Naive thymus-derived CD4-positive, alpha-beta T cell (primary cell): ENCODE data around the gene CCDC82. TPM values are rescaled to one million over a fixed set of nuclear protein-coding genes. Genes with fewer than 3 reads are reported as not detected.

Source experiments
- ATAC-seq: fragments of 150-1000 bp; cut with Tn5 transposase; 2 replicates; pipeline ENCODE4 v1.10.0; 2021; ENCODE audit warnings: mild to moderate bottlenecking, moderate library complexity
- CTCF ChIA-PET: fragments of 350-600 bp; sonication (Branson Sonifier 250); formaldehyde crosslinking; loops from one replicate; lab custom pipeline; 2021; ENCODE audit warnings: antibody characterized with exemption; lab: Charles Lee
- POLR2A ChIA-PET: fragments of 350-600 bp; sonication (Branson Sonifier 250); formaldehyde crosslinking; loops from one replicate; lab custom pipeline; 2021; ENCODE audit warnings: antibody characterized with exemption, inconsistent platforms; lab: Charles Lee
- DNase-seq, 9 donors: peaks; one replicate each; pipeline versions ENCODE4 v3.0.0 to v3.0.0-alpha.2; 2020 to 2022; ENCODE audit warnings: mixed read lengths in 1 of 9
- H3K27ac ChIP-seq: one replicate; pipeline ENCODE4 v1.7.0; 2013; ENCODE audit warnings: mild to moderate bottlenecking, low read depth, low read length, moderate library complexity
- H3K27me3 ChIP-seq, 2 donors: one replicate each; pipeline ENCODE4 v1.7.0; 2013; ENCODE audit warnings: low read length in 2 of 2, mild to moderate bottlenecking in 2 of 2, moderate library complexity in 2 of 2; ENCODE audit not compliant: control insufficient read depth in 2 of 2, insufficient read depth in 2 of 2
- H3K36me3 ChIP-seq, 3 experiments: 1 replicate in 2 of 3; 2 replicates in 1 of 3; pipeline ENCODE4 v1.7.0; 2013; ENCODE audit warnings: low read length in 3 of 3, mild to moderate bottlenecking in 3 of 3, moderate library complexity in 1 of 3; ENCODE audit not compliant: insufficient read depth in 3 of 3, control insufficient read depth in 2 of 3
- H3K4me1 ChIP-seq, 2 donors: one replicate each; pipeline ENCODE4 v1.7.0; 2013; ENCODE audit warnings: low read length in 2 of 2, mild to moderate bottlenecking in 2 of 2, moderate library complexity in 1 of 2; ENCODE audit not compliant: control insufficient read depth in 2 of 2, insufficient read depth in 2 of 2
- H3K4me3 ChIP-seq: 2 replicates; pipeline ENCODE4 v1.7.0; 2013; ENCODE audit warnings: mild to moderate bottlenecking, low read length
- H3K9me3 ChIP-seq, 3 experiments: 1 replicate in 2 of 3; 2 replicates in 1 of 3; pipeline ENCODE4 v1.7.0; 2013; ENCODE audit warnings: low read length in 3 of 3; ENCODE audit not compliant: control insufficient read depth in 2 of 3
- H3K27ac Mint-ChIP-seq, 9 donors: one replicate each; pipeline ENCODE4 v1.8.0; 2020 to 2022; ENCODE audit warnings: mixed read lengths in 9 of 9, mild to moderate bottlenecking in 8 of 9, moderate library complexity in 5 of 9, inconsistent platforms in 2 of 9
- H3K27me3 Mint-ChIP-seq, 5 donors: one replicate each; pipeline ENCODE4 v1.8.0; 2021 to 2022; ENCODE audit warnings: mixed read lengths in 5 of 5, mild to moderate bottlenecking in 1 of 5
- H3K36me3 Mint-ChIP-seq, 5 donors: one replicate each; pipeline ENCODE4 v1.8.0; 2020 to 2022; ENCODE audit warnings: mixed read lengths in 5 of 5, mild to moderate bottlenecking in 3 of 5, inconsistent platforms in 1 of 5
- H3K4me1 Mint-ChIP-seq, 7 donors: one replicate each; pipeline ENCODE4 v1.8.0; 2020 to 2022; ENCODE audit warnings: mixed read lengths in 7 of 7, mild to moderate bottlenecking in 3 of 7, inconsistent platforms in 1 of 7
- H3K4me3 Mint-ChIP-seq, 10 donors: one replicate each; pipeline ENCODE4 v1.8.0; 2020 to 2022; ENCODE audit warnings: mild to moderate bottlenecking in 10 of 10, mixed read lengths in 10 of 10, moderate library complexity in 6 of 10, inconsistent platforms in 2 of 10
- H3K9me3 Mint-ChIP-seq, 11 donors: one replicate each; pipeline ENCODE4 v1.8.0; 2020 to 2022; ENCODE audit warnings: mixed read lengths in 11 of 11, mild to moderate bottlenecking in 4 of 11, inconsistent platforms in 1 of 11, moderate library complexity in 1 of 11
- intact Hi-C, 2 donors: fragments of 100-400 bp; cut with micrococcal nuclease; formaldehyde crosslinking; loops; one replicate each; pipeline ENCODE4 v1.15.1; 2023
- polyA plus RNA-seq, 2 donors: library from polyadenylated mRNA; unstranded; fragments of 300-500 nt; fragmentation: Illumina TruSeq; gene quantifications; one replicate each; pipeline ENCODE4 v1.2.3, GENCODE V29; 2021
- total RNA-seq, 6 experiments: library from RNA in 5 of 6; stranded (reverse) in 5 of 6; gene quantifications; 1 replicate in 5 of 6; 2 replicates in 1 of 6; pipeline ENCODE4 v1.2.3 and lab custom pipeline; 2021 to 2026

Gene CCDC82
- total and polyA plus RNA-seq, 7 experiments from 2014 or later, result 21.9 to 46.2 (median 32.0) TPM

DNA sequence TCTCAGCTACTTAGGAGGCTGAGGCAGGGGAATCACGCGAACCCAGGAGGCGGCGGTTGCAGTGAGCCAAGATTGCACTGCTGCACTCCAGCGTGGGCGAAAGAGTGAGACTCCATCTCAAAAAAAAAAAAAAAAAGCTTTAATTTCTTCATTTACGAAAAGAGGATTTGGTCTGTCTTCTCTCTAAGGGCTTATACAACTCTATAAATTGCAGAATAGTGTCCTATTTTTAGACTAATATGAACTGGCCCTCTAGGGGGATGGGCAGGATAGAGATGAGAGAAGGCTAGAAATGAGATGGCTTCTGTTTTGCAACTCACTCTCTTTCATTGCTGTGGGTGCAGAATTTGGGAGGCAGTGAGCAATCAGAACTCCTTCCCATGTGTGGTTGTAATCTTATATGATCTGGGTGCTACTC lies 58.0 kb downstream of the CCDC82 start:
- H3K4me1 ChIP-seq, result peaks cover 6 to 76% of the 10 kb centered on the region in 2 donors
- H3K27ac ChIP-seq, result no peak overlapping the region
- intact Hi-C loops, result loop anchor here in 1 of 2 donors (1.0 kb wide), 1 partner anchor 10 kb away; no protein-coding TSS in a partner anchor
- peak overlapping the region in 9 of 10 donors; percentile 33 to 96 (median 57) for H3K4me3 Mint-ChIP-seq
- no peaks in the 10 kb centered on the region for H3K9me3 ChIP-seq
- peaks cover 0 to 3% (median 0%) of the 10 kb centered on the region in 11 donors for H3K9me3 Mint-ChIP-seq
- ChIA-PET CTCF (interaction anchor here (0.6 to 1.9 kb wide), 5 partner anchors 10 to 1005 kb away, joined by 3 to 8 read pairs (median 3); partner anchors contain the start of gene MAML2), POLR2A (interaction anchor here (0.7 to 1.1 kb wide), 5 partner anchors 12 to 216 kb away, joined by 3 to 4 read pairs (median 3); no protein-coding TSS in a partner anchor)
- DNase-seq (no peak), ATAC-seq (peak; percentile 71)
- H3K4me1 Mint-ChIP-seq, result peaks cover 65 to 99% (median 86%) of the 10 kb centered on the region in 7 donors
- no peak overlapping the region for H3K4me3 ChIP-seq
- peak overlapping the region; percentile 18 to 93 (median 63) for H3K27ac Mint-ChIP-seq
- no peaks in the 10 kb centered on the region for H3K27me3 Mint-ChIP-seq
- H3K36me3 Mint-ChIP-seq, result peaks cover 0 to 55% (median 41%) of the 10 kb centered on the region in 5 donors
- peaks cover 0 to 4% (median 0%) of the 10 kb centered on the region in 3 experiments for H3K36me3 ChIP-seq
- no peaks in the 10 kb centered on the region for H3K27me3 ChIP-seq

DNA sequence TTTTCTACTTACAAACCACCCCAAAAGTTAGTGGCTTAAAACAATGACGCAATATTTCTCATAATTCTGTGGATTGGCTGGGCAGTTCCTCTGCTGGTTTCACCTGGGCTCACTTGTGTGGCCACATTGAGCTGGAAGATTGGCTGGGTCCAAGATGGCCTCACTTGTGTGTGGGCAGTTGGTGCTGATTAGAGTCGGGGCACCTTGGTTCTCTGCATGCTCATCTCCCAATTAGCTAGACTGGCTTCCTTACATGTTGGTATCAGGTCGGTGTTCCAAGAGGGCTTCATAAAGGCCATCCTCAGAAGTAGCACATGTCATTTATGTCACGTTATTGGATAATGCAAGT lies 59.2 kb downstream of the CCDC82 start:
- POLR2A ChIA-PET, result interaction anchor here (0.9 to 1.3 kb wide), 4 partner anchors 12 to 115 kb away, joined by 3 read pairs; partner anchors contain the start of gene MAML2
- Histone ChIP-seq H3K4me1 (peaks cover 0 to 73% of the 10 kb centered on the region in 2 donors), H3K4me3 (no peak overlapping the region), H3K36me3 (peaks cover 0 to 4% (median 0%) of the 10 kb centered on the region in 3 experiments), H3K27me3 (no peaks in the 10 kb centered on the region), H3K9me3 (no peaks in the 10 kb centered on the region), H3K27ac (no peak overlapping the region)
- Mint-ChIP-seq H3K27ac (peak overlapping the region in 8 of 9 donors; percentile 22 to 85 (median 54)), H3K9me3 (no peaks in the 10 kb centered on the region), H3K4me1 (peaks cover 65 to 99% (median 84%) of the 10 kb centered on the region in 7 donors), H3K4me3 (peak overlapping the region in 8 of 10 donors; percentile 29 to 96 (median 50)), H3K27me3 (no peaks in the 10 kb centered on the region), H3K36me3 (peaks cover 0 to 59% (median 43%) of the 10 kb centered on the region in 5 donors)
- CTCF ChIA-PET, result interaction anchor here (0.6 to 1.1 kb wide), 3 partner anchors 9 to 13 kb away, joined by 3 to 4 read pairs (median 3); partner anchors contain the start of gene MAML2
- ATAC-seq (no peak), DNase-seq (no peak)
- intact Hi-C loops, result loop anchor here in 1 of 2 donors (1.0 kb wide), 1 partner anchor 8 kb away; no protein-coding TSS in a partner anchor

DNA sequence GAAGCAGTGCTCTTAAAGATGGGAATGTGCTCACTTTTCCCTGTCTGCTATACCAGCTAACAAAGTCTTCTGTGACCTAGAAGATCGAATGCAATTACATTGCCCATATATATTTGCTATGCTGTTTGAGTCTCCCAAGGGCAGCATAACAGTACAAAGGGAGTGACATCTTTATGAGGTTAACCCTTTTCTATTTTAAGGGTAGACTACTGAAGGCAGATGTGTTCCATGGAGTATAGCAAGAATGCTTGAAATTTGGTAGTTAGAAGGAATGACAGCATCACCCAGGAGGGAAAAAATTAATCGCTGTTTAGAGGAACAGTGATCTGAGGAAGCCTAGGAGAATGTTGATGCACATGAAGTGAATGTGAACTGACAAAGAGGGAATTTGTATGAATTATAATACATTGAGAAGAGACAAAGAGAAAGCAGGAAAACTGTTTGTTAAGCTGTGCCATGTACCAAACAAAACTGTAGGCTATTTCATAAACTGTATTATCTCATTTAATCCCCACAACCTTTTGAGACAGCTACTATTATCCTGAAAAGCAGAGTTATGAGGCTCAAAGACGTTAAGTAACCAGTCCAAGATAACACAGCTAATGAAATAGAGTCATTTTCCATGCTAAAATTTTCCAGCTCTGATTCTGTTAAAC lies 59.7 kb downstream of the CCDC82 start:
- Mint-ChIP-seq H3K27ac (peak overlapping the region; percentile 0 to 88 (median 58)), H3K4me1 (peaks cover 65 to 99% (median 84%) of the 10 kb centered on the region in 7 donors), H3K9me3 (no peaks in the 10 kb centered on the region), H3K27me3 (no peaks in the 10 kb centered on the region), H3K36me3 (peaks cover 0 to 57% (median 42%) of the 10 kb centered on the region in 5 donors), H3K4me3 (peak overlapping the region in 6 of 10 donors; percentile 32 to 96 (median 47))
- no peaks in the 10 kb centered on the region for H3K27me3 ChIP-seq
- H3K27ac ChIP-seq, result no peak overlapping the region
- ChIA-PET CTCF (interaction anchor here (0.6 to 1.1 kb wide), 3 partner anchors 10 to 13 kb away, joined by 3 to 4 read pairs (median 3); partner anchors contain the start of gene MAML2), POLR2A (interaction anchor here (0.9 to 1.3 kb wide), 4 partner anchors 11 to 114 kb away, joined by 3 read pairs; partner anchors contain the start of gene MAML2)
- peaks cover 0 to 4% (median 0%) of the 10 kb centered on the region in 3 experiments for H3K36me3 ChIP-seq
- H3K4me1 ChIP-seq, result peaks cover 0 to 69% of the 10 kb centered on the region in 2 donors
- H3K4me3 ChIP-seq, result no peak overlapping the region
- no peaks in the 10 kb centered on the region for H3K9me3 ChIP-seq
- ATAC-seq (no peak), DNase-seq (no peak)
- intact Hi-C loops, result loop anchor here in 1 of 2 donors (1.0 kb wide), 1 partner anchor 8 kb away; no protein-coding TSS in a partner anchor

DNA sequence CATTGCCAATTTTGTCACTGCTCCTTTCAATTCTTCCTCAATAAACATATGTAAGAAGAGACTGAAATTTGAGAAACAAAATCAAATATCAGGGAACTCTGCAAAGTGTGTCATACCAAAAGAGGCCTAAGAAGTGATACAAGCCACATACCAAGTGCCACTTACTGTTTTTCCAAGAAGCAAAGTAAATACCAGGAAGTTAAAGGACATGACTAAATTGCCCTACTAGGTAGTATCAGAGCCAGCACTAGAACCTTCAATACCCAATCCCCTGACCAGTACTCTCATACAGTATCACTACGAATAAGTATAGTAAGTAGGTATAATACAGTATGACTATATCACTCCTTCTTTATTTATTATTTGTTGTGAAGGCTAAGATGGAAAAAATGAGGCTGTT lies 60.3 kb downstream of the CCDC82 start:
- Histone ChIP-seq H3K36me3 (no peaks in the 10 kb centered on the region), H3K27me3 (no peaks in the 10 kb centered on the region), H3K4me3 (no peak overlapping the region), H3K4me1 (peaks cover 0 to 68% of the 10 kb centered on the region in 2 donors), H3K9me3 (no peaks in the 10 kb centered on the region), H3K27ac (no peak overlapping the region)
- Mint-ChIP-seq H3K9me3 (no peaks in the 10 kb centered on the region), H3K27me3 (no peaks in the 10 kb centered on the region), H3K4me3 (peak overlapping the region in 6 of 10 donors; percentile 7 to 96 (median 46)), H3K27ac (peak overlapping the region; percentile 41 to 88 (median 58)), H3K4me1 (peaks cover 63 to 99% (median 84%) of the 10 kb centered on the region in 7 donors), H3K36me3 (peaks cover 0 to 57% (median 36%) of the 10 kb centered on the region in 5 donors)
- ChIA-PET CTCF (no interaction called here), POLR2A (interaction anchor here (1.0 kb wide), 2 partner anchors 13 to 22 kb away, joined by 3 read pairs; partner anchors contain the start of gene MAML2)
- intact Hi-C loops, result no loop called here
- no peak for ATAC-seq
- DNase-seq, result no peak

DNA sequence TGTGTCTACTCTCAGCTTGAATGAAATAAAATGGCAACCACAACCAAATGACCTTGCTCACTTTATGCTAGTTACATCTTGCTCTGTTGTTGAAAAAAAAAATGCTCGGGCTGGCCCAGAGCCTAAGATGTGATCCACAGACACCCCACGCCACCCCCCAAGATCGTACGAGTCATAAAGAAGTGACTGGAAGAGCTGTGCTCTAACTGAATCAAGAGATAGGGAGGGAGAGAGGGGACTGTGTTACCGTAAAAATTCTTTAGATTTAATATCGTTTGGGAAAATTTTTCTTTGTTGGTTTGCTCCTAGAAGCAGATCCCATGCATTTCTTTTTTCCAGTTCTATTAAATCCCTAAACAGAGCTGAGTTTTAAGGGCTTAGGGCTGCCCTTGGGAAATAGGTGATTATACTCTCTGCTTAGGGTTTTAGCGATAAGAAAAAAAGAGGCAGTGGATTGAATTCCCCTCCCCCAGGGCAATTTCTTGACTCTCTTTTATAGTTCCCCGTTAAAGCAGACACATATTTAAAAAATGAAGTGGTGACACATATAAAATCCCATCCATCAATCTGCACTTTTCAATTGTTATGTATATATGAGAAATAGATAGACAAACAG lies 61.2 kb downstream of the CCDC82 start:
- H3K27ac Mint-ChIP-seq, result peak overlapping the region in 6 of 9 donors; percentile 32 to 83 (median 66)

DNA sequence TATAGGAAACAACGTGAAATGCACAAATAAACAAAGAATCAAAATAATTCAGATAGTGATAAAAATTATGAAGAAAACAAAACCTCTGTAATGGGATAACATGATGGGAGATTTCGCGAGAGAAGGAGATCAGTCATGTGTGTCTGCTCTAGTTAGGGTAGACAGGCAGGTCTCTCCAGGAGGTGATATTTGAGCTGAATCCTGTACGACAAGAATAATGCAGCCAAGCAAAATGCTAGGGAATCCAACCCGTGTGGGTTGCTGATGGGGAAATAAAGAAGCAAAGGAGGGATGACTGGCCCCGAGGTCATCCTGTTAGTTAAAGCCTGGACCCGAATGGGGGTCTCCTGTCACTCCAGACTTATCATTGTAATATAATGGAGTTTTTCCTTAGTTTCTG lies 62.8 kb downstream of the CCDC82 start:
- H3K36me3 Mint-ChIP-seq, result peaks cover 9 to 71% (median 49%) of the 10 kb centered on the region in 5 donors
- no peaks in the 10 kb centered on the region for H3K36me3 ChIP-seq

More for the DNA sequence above, 61.2 kb downstream of the CCDC82 start:
- Mint-ChIP-seq H3K27me3 (no peaks in the 10 kb centered on the region), H3K4me3 (peak overlapping the region in 4 of 10 donors; percentile 1 to 96 (median 27)), H3K4me1 (peaks cover 59 to 99% (median 84%) of the 10 kb centered on the region in 7 donors), H3K9me3 (no peaks in the 10 kb centered on the region), H3K36me3 (peaks cover 5 to 63% (median 43%) of the 10 kb centered on the region in 5 donors)
- H3K4me3 ChIP-seq, result no peak overlapping the region
- H3K27ac ChIP-seq, result no peak overlapping the region
- ATAC-seq, result no peak
- intact Hi-C loops, result no loop called here
- POLR2A ChIA-PET, result interaction anchor here (0.6 to 1.0 kb wide), 3 partner anchors 9 to 13 kb away, joined by 3 to 4 read pairs (median 3); no protein-coding TSS in a partner anchor
- peaks cover 0 to 68% of the 10 kb centered on the region in 2 donors for H3K4me1 ChIP-seq
- no peaks in the 10 kb centered on the region for H3K9me3 ChIP-seq
- no peaks in the 10 kb centered on the region for H3K36me3 ChIP-seq
- DNase-seq, result no peak
- CTCF ChIA-PET, result interaction anchor here (0.7 kb wide), 1 partner anchor 57 kb away, joined by 3 read pairs; no protein-coding TSS in a partner anchor
- no peaks in the 10 kb centered on the region for H3K27me3 ChIP-seq

More for the DNA sequence above, 62.8 kb downstream of the CCDC82 start:
- H3K4me3 ChIP-seq, result no peak overlapping the region
- H3K27me3 Mint-ChIP-seq, result no peaks in the 10 kb centered on the region
- no peak overlapping the region for H3K27ac ChIP-seq
- H3K4me3 Mint-ChIP-seq, result peak overlapping the region in 3 of 10 donors; percentile 18 to 56 (median 54)
- no peak for DNase-seq
- H3K9me3 ChIP-seq, result no peaks in the 10 kb centered on the region
- H3K27me3 ChIP-seq, result no peaks in the 10 kb centered on the region
- peak overlapping the region in 5 of 9 donors; percentile 19 to 70 (median 60) for H3K27ac Mint-ChIP-seq
- H3K4me1 ChIP-seq, result peaks cover 0 to 55% of the 10 kb centered on the region in 2 donors
- peaks cover 50 to 99% (median 83%) of the 10 kb centered on the region in 7 donors for H3K4me1 Mint-ChIP-seq
- ATAC-seq, result no peak
- CTCF ChIA-PET, result interaction anchor here (0.6 kb wide), 1 partner anchor 284 kb away, joined by 3 read pairs; no protein-coding TSS in a partner anchor
- POLR2A ChIA-PET, result interaction anchor here (1.0 kb wide), 1 partner anchor 11 kb away, joined by 3 read pairs; no protein-coding TSS in a partner anchor
- H3K9me3 Mint-ChIP-seq, result no peaks in the 10 kb centered on the region
- intact Hi-C loops, result no loop called here
